ENCODE measurements around the gene SHC2.
A peak's percentile ranks its signal among the peaks of the same experiment; 100 is the strongest.
"Not testable (repeated sequence)": the region's sequence is repeated elsewhere in the genome, so short reads cannot be mapped to it uniquely, and the experiment has no call there.

The SHC2 gene

DNA sequence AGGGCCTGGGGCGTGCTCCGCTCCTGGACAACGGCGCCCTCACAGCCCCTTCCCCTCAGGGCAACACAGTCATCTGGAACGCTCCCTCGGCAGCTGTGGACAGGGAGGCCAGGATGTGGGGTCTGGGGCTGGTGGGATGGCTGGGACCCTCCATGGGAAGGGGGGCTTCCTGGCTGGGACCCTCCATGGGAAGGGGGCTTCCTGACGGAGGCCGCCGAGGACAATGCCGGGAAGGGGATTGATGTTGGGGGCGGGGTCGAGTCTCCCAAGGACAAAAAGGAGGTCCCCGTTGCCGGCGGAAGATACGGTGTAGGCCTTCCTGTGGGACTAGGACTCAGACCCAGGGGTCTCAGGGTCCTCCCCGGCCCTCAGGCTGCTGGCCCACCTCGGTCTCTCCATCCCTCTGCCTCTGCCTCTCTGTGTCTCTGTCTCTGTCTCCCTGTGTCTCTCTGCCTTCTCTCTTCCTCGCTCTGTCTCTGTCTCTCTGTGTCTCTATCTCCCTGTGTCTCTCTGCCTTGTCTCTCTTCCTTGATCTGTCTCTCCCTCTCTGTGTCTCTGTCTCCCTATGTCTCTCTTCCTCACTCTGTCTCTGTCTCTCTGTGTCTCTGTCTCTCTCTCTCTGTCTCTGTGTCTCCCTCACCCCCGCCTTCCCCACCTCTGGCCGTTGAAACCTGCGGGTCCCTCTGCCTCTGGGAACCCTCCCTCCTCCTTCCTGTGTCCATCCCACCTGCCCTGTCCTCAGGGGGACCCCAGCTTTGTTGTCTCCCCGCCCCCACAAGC is 32.7 kb upstream of the SHC2 start:
- DNase-seq (ENCODE audit: low read depth in 3 of 3, low spot score in 1 of 3): no peak

- no peak for DNase-seq (ENCODE audit: low read depth in 3 of 3, low spot score in 1 of 3)
Observed at GRCh38 chr19:492091-492531, 31.3 kb upstream of the SHC2 start.

DNA sequence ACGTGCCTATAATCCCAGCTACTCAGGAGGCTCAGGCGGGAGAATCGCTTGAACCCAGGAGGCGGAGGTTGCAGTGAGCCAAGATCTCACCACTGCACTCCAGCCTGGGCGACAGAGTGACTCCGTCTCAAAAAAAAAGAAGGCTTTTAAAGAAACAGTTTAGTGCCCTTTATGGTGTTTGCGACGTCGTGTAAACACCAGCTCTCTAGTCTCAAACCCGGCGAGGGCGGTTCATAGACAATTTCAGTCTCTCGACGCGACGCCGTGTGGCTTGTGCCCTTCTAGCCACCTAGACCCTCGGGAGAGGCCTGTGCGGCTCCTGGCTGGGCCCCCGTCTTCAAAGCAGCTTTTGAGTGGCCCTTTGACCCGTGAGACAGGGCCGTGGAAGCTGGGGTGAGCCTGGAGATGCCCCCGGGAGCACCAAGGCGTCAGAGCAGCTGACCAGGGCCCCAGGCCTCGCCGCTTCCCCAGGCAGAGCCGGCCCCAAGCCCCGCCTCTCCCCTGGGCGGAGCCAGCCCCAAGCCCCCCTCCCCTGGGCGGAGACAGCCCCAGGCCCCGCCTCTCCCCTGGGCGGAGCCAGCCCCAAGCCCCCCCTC is 30.4 kb upstream of the SHC2 start:
- DNase-seq (ENCODE audit: low read depth in 3 of 3, low spot score in 1 of 3): no peak

GRCh38 chr19:489418-490196 is 28.8 kb upstream of the SHC2 start:
- no peak for DNase-seq (ENCODE audit: low read depth in 3 of 3, low spot score in 1 of 3)

GRCh38 chr19:488505-489417 is 27.9 kb upstream of the SHC2 start:
- peak; percentile 79 to 89 (median 85) for DNase-seq (ENCODE audit: low read depth in 3 of 3, low spot score in 1 of 3)

- DNase-seq (ENCODE audit: low read depth in 3 of 3, low spot score in 1 of 3): no peak
Observed at GRCh38 chr19:485583-486236, 24.9 kb upstream of the SHC2 start.

DNA sequence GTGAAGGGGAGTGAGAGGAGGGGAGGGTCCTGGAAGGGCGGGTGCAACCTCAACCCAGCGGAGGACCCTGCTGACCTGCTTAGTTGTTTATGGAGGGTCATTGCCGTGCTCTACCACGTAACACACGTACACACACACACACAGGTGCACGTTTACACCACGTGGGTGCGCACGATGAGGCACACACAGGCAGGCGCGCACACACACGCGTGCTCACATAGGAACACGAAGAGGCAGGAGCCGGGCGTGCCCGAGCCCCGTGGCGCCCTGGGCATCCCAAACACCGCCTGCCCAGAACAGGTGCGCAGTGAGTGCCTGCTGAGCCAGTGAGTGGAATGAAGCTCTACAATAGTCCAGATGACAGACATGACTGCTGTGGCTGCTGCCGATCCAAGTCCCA is 24.2 kb upstream of the SHC2 start:
- no peak for DNase-seq (ENCODE audit: low read depth in 3 of 3, low spot score in 1 of 3)

DNA sequence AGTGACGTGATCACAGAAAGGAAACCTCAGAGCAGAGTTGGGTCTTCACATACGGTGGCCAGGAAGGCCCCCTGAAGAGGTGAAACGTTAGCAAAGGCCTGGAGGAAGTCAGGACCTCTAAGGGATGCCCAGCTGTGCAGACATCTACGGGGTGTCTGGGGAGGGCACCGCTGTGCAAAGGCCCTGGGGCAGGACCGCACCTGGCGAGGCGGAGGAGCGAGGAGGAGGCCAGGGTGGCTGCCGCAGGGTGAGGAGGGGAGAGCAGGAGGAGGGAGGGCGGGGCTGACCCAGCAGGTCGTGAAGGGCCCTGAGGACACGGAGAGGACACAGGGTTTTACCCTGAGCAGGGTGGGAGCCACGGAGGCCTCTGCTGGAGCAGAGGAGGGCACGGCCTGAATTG is 23.7 kb upstream of the SHC2 start:
- no peak for DNase-seq (ENCODE audit: low read depth in 3 of 3, low spot score in 1 of 3)

DNA sequence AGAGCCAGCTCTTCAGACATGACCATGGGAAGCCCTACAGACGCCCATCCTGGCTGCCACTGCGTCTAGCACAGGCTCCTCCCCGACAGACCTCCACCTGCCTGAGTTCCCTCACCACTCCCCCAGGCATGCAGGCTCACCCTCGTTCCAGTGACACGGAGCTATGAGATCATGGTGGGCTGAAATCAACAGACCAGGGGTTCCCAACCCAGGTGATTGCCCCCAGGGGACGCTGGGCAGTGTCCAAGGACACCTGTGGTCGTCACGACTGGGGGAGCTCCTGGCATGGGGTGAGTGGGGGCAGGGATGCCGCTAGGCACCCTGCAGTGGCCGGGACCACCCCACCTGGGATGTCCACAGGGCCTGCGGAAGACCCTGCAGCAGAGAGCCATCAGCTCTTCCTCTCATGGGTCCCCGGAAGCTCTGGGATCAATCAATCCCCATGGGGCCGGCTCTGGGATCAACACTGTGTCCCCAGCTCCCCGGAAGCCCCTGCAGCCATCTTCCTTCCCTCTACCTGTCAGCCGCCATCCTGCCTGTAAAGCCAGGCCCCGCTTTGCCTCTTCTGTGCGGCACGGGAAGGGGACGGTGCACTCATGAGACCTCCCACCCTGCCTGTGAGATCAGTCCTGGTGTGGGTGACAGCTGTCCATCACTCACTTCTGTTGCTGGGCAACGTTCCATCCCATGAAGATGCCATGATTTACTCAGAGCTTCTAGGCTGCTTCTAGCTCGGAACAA is 22.7 kb upstream of the SHC2 start:
- DNase-seq (ENCODE audit: low read depth in 3 of 3, low spot score in 1 of 3): no peak

GRCh38 chr19:482186-483041 is 21.6 kb upstream of the SHC2 start:
- no peak for DNase-seq (ENCODE audit: low read depth in 3 of 3, low spot score in 1 of 3)

DNA sequence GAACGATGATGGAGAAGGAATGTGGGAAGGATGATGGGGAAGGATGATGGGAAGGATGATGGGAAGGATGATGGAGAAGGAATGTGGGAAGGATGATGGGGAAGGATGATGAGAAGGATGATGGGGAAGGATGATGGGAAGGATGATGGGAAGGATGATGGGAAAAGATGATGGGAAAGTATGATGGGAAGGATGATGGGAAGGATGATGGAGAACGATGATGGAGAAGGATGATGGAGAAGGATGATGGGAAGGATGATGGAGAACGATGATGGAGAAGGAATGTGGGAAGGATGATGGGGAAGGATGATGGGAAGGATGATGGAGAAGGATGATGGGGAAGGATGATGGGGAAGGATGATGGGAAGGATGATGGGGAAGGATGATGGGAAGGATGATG is 20.3 kb upstream of the SHC2 start:
- not testable (repeated sequence) for DNase-seq (ENCODE audit: low read depth in 3 of 3, low spot score in 1 of 3)

- no peak for DNase-seq (ENCODE audit: low read depth in 3 of 3, low spot score in 1 of 3)
Observed at GRCh38 chr19:480016-480855, 19.4 kb upstream of the SHC2 start.

DNA sequence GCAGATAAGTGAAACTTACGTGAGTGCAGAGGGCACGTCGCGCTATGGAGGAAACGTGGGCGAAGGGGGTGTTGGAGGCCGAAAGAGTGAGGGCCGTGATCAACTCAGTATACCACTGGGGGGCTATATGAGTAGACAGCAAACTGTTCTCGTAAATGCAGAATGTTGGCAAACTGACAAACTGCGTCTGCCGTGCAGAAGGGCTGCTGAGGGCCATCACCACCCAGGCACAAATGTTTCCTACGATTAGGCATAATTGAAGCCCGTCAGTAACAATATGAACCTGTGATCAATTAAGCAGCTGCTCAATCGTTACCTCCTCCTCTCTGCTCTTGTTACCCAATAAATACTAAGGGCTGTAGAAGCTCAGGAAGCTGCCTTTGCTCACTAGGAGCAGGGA is 18.1 kb upstream of the SHC2 start:
- no peak for DNase-seq (ENCODE audit: low read depth in 3 of 3, low spot score in 1 of 3)

- DNase-seq (ENCODE audit: low read depth in 3 of 3, low spot score in 1 of 3): no peak
Observed at GRCh38 chr19:478236-478903, 17.5 kb upstream of the SHC2 start.

GRCh38 chr19:475360-475759 is 14.5 kb upstream of the SHC2 start:
- no peak for DNase-seq (ENCODE audit: low read depth in 3 of 3, low spot score in 1 of 3)

DNA sequence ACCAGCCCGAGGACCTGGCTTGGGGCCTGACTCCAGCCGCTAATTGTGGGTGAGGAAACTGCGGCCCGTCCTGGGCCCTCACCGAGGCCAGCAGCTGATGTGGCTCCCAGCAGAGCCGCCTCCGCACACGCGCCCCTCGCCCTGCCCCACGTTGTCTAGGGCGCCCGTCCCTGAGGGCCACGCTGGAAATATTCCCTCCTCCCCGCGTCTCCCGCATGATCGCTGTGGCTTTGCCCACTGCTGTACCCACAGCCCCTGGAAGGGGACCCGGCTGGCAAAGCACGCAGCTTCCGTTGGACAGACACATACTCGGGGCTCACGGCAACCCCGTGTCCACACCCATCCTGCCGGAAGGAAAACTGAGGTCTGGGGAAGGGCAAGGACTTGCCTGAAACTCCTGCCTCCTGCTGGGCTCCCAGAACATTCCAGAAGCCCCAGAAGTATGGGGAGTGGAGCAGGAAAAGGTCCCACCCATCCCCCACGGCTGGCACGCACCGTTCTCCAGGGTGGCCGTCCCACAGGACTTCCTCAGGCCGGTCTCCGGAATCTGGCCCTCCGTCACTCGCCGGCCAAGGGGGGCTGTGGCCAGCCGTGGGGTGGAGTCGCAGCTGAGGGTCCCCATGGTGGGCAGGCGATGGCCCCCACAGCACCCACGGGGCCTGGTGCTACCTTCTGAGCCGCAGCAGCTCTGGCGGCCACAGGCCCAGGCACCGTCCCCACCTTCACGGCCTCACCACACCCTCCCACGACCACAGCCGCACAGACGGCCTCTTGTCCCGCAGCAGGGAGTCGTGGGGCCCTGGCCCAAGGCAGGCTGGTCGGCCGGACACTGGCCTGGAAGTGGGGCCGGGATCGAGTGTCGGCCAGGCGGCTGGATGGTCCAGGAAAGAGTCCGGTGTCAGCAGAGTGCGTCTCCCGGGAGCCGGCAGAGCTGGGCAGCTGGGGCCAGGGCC is 13.6 kb upstream of the SHC2 start:
- no peak for DNase-seq (ENCODE audit: low read depth in 3 of 3, low spot score in 1 of 3)
